HepG2 (cell line): Measurements from ENCODE around the gene C17orf75. TPM values are rescaled to one million over a fixed set of nuclear protein-coding genes. Genes with fewer than 3 reads are reported as not detected.

Experiments used
- AFF4 ChIP-seq: sonication (generic); formaldehyde crosslinking; IDR thresholded peaks from 2 replicates; pipeline ENCODE4 v1.4.0; 2020; ENCODE audit warnings: missing genetic modification reagents
- BCL6 ChIP-seq: IDR thresholded peaks from 2 replicates; pipeline ENCODE4 v1.6.1; 2016; ENCODE audit warnings: missing genetic modification reagents, missing compliant biosample characterization
- BRD4 ChIP-seq: sonication (generic); formaldehyde crosslinking; IDR thresholded peaks from 2 replicates; pipeline ENCODE4 v1.4.0; 2020; ENCODE audit warnings: missing genetic modification reagents
- CREBL2 ChIP-seq: sonication (generic); formaldehyde crosslinking; IDR thresholded peaks from 2 replicates; pipeline ENCODE4 v1.8.1; 2023; ENCODE audit warnings: missing genetic modification reagents, mild to moderate bottlenecking, borderline replicate concordance
- EP300 ChIP-seq, 3 experiments: sonication (generic) in 1 of 3; formaldehyde crosslinking in 1 of 3; IDR thresholded peaks; 2 replicates each; pipeline versions ENCODE4 v1.5.1 to v1.6.1; 2011 to 2020; ENCODE audit warnings: low read depth in 2 of 3, low read length in 2 of 3, borderline replicate concordance in 1 of 3, improper control_type of control experiment in 1 of 3, mild to moderate bottlenecking in 1 of 3, missing genetic modification reagents in 1 of 3, moderate library complexity in 1 of 3
- HNF1B ChIP-seq: sonication (generic); formaldehyde crosslinking; IDR thresholded peaks from 2 replicates; pipeline ENCODE4 v1.5.1; 2020; ENCODE audit warnings: mild to moderate bottlenecking, moderate library complexity, missing genetic modification reagents
- KLF6 ChIP-seq: IDR thresholded peaks from 2 replicates; pipeline ENCODE4 v1.8.0; 2016; ENCODE audit warnings: missing biosample characterization, missing genetic modification reagents
- PCBP1 ChIP-seq: fragments of 200-400 bp; formaldehyde crosslinking; IDR thresholded peaks from 2 replicates; pipeline ENCODE4 v1.6.1; 2017; ENCODE audit warnings: mild to moderate bottlenecking, low read depth, low read length, borderline replicate concordance
- RNF219 ChIP-seq: sonication (generic); formaldehyde crosslinking; IDR thresholded peaks from 2 replicates; pipeline ENCODE4 v1.5.0; 2020; ENCODE audit warnings: mild to moderate bottlenecking, missing genetic modification reagents
- TEAD3 ChIP-seq: optimal IDR thresholded peaks from 2 replicates; pipeline ENCODE3; 2016; ENCODE audit warnings: borderline replicate concordance
- ZBTB43 ChIP-seq: sonication (generic); formaldehyde crosslinking; conservative IDR thresholded peaks from 2 replicates; pipeline ENCODE4 v1.4.0; 2020; ENCODE audit warnings: missing genetic modification reagents
- ZNF569 ChIP-seq: sonication (generic); formaldehyde crosslinking; IDR thresholded peaks from 2 replicates; pipeline ENCODE4 v1.5.0; 2020; ENCODE audit warnings: mild to moderate bottlenecking, missing genetic modification reagents, moderate library complexity, borderline replicate concordance
- ZNF577 ChIP-seq: sonication (generic); formaldehyde crosslinking; IDR thresholded peaks from 2 replicates; pipeline ENCODE4 v1.4.0; 2020; ENCODE audit warnings: mild to moderate bottlenecking, low read depth, missing genetic modification reagents, borderline replicate concordance
- ZNF790 ChIP-seq: sonication (generic); formaldehyde crosslinking; IDR thresholded peaks from 2 replicates; pipeline ENCODE4 v1.8.0; 2022; ENCODE audit warnings: missing genetic modification reagents, mild to moderate bottlenecking, borderline replicate concordance
- ZSCAN9 ChIP-seq: IDR thresholded peaks from 2 replicates; pipeline ENCODE4 v1.6.1; 2016; ENCODE audit warnings: borderline replicate concordance
- polyA plus RNA-seq, 8 experiments: library from polyadenylated mRNA; depleted of rRNA in 3 of 8; stranded (reverse) in 7 of 8; unstranded in 1 of 8; fragments of >200 nt; fragmentation: Illumina TruSeq in 4 of 8; extraction: Trizol in 4 of 8; gene quantifications; 2 replicates each; pipeline versions ENCODE4 v1.2.1 to v1.2.3, GENCODE V29; 2011 to 2016; ENCODE audit warnings: low read depth in 4 of 8, missing spikeins in 1 of 8, mixed read lengths in 1 of 8; ENCODE audit not compliant: insufficient read depth in 1 of 8
- total RNA-seq, 5 experiments: library from RNA; depleted of rRNA; stranded (reverse); fragments of >200 nt; fragmentation: Illumina TruSeq; extraction: Trizol; gene quantifications; 2 replicates each; pipeline ENCODE4 v1.2.3, GENCODE V29; 2016; ENCODE audit warnings: low read depth in 1 of 5
- TF ChIP-seq, protein P1 (sequence below): IDR thresholded peaks from 2 replicates; pipeline ENCODE4 v1.6.1; 2016

The C17orf75 gene
- total and polyA plus RNA-seq, 2 of the 13 experiments (the other 11 are each of a cell fraction or from before 2014, with no cell fraction given), result 16.2 to 33.0 TPM

DNA sequence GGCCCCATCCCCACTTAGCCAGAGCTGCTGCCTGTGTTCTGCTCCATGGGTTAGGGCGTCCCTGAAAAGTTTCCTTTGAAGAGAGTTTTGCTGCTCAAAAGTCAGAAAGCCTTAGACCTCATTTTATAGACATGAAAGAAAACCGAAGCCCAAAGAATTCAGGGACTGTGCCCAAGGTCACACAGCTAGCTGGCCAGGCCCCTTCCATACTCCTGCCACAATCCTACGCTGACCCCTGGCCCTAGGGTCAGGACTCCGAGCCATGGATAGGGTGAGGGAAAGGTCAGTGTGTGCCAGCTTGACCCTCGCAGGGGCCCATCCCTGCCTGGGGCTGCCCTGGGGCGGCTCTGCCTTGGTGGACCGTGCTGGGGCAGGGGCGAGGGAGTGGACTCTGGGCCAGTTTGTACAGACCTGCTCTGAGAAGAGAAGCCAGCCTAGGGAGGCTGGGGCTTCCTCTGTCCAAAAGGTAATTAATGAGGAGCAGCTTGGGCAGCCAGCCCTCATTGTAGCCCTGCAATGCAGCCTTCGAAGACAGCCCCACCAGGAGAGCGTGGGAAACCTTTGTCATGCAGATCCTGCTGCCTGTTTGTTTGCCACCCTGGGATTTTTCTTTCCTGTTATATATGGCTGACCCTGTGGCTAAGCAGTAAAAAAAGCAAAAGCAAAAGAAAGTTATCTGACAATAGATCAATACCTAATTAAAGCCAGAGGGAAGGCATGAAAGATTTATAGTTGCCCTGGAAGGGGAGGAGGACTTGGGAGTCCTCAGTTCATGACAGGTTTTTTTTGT lies 38.9 kb downstream of the C17orf75 start (continued):
- TF ChIP-seq HNF1B (peak; percentile 64), RNF219 (CRISPR knock-in tag) (no peak), EP300 (IDR thresholded peaks at IDR 0.05; ENCODE audit: low read depth in 2 of 2, low read length in 2 of 2) (peak in 1 of 2 experiments; percentile 72; a peak in 2 of 4 replicates), EP300 (CRISPR knock-in tag; IDR thresholded peaks at IDR 0.05; ENCODE audit: borderline replicate concordance) (0 out of 2 replicates have a peak, but pooled peaks have one; percentile 28), ZSCAN9 (CRISPR knock-in tag) (no peak), ZNF790 (no peak), BCL6 (CRISPR knock-in tag) (peak; percentile 96), CREBL2 (no peak), ZBTB43 (CRISPR knock-in tag) (0 out of 2 replicates have a peak, but pooled peaks have one; percentile 25), AFF4 (CRISPR knock-in tag) (no peak), BRD4 (CRISPR knock-in tag) (no peak), TEAD3 (CRISPR knock-in tag) (peak; percentile 80), KLF6 (CRISPR knock-in tag) (no peak), ZNF577 (CRISPR knock-in tag) (no peak), PCBP1 (no peak), ZNF569 (no peak)
- TF ChIP-seq, protein P1, sequence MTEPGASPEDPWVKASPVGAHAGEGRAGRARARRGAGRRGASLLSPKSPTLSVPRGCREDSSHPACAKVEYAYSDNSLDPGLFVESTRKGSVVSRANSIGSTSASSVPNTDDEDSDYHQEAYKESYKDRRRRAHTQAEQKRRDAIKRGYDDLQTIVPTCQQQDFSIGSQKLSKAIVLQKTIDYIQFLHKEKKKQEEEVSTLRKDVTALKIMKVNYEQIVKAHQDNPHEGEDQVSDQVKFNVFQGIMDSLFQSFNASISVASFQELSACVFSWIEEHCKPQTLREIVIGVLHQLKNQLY (CRISPR knock-in tag), result peak; percentile 71; the same call in 1 of the 2 replicates
